ENCODE data around the gene PRPF6.

PRPF6 gene

DNA sequence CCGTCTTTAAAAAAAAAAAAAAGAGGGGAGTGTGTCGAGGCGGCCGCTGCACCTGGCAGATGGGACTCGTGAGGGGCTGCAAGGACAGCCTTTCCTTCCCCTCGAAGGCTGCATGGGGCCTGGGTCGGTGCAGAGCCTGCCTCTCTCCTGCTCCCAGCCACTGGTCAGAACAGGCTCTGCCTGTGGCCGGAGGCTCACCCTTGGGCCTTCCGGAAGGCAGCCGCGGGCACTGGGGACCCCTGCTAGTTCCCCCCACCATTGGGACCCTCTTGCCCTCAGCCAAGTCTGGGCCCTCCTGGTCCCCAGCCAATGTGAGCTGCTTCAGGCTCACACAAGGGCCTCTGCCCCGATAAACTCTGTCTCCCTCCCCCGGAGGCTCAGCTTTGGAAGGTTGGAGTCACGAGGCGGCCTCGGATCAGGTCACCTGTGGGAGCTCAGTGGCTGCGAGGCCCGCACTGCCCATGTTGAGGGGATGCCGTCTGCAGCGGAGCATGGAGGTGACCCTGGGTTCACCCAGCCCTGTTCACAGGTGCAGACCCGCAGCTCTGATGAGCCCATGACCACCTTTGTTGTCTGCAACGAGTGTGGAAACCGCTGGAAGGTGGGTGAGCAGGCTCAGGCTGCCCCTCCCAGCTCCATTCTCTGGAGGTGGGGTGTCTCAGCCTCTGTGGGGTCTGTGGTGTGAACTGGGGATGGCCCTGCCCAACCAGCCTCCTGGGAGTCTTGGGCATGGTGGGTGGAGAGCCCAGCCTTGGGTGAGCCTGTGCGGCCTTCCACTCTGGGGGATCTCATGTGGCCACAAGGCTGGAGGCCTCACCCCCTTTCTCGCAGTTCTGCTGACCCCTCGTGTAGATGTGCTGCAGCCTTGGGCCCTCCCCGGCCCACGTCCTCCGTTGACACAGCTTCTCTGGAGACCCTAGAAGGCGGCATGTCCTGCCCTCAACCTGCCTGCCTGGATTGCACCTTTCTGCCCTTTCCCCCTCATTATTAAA is 90.7 kb downstream of the PRPF6 start:
- Histone ChIP-seq H3K27me3 (ENCODE audit: insufficient read depth, low read length) (no peaks in the 10 kb centered on the region), H3K4me1 (ENCODE audit: insufficient read depth, low read length) (no peaks in the 10 kb centered on the region), H3K27ac (ENCODE audit: low read length) (no peak overlapping the region), H3K36me3 (ENCODE audit: insufficient read depth, low read depth, low read length) (no peaks in the 10 kb centered on the region), H3K9me3 (ENCODE audit: insufficient read depth, low read depth, low read length) (no peaks in the 10 kb centered on the region), H3K4me3 (ENCODE audit: low read length) (no peak overlapping the region), H3K9ac (ENCODE audit: low read depth, low read length) (no peak overlapping the region)

DNA sequence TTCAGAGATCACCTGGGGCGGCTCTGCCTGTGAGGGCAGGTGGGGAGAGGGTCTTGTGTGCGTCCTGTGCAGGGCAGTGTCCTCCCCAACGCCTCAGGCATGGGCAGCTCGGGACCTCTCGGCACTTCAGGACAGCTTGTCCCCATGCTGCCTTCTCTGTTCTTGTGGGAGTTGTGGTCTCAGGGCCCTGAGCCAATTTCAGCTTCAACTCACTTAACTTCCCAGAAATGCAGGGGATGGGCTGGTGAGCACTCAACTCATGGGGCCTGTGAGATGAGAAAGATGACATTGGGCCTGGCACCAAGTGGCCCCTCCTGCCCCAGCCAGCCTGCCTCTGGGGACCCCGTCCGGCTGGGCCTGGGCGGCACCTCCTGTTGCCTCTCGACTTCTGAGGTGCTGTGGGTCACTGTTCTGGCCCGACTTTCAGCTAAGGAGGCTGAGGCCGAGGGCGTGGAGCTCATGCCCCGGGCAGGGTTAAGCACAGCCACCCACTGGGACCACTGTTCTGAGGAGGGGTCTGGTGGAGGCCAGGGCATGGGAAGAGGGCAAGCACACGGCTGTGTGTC is 91.6 kb downstream of the PRPF6 start:
- no peak overlapping the region for H3K27ac ChIP-seq (ENCODE audit: low read length)
- no peaks in the 10 kb centered on the region for H3K27me3 ChIP-seq (ENCODE audit: insufficient read depth, low read length)
- no peaks in the 10 kb centered on the region for H3K9me3 ChIP-seq (ENCODE audit: insufficient read depth, low read depth, low read length)
- H3K4me3 ChIP-seq (ENCODE audit: low read length), result no peak overlapping the region
- H3K36me3 ChIP-seq (ENCODE audit: insufficient read depth, low read depth, low read length), result no peaks in the 10 kb centered on the region
- no peak overlapping the region for H3K9ac ChIP-seq (ENCODE audit: low read depth, low read length)
- no peaks in the 10 kb centered on the region for H3K4me1 ChIP-seq (ENCODE audit: insufficient read depth, low read length)

DNA sequence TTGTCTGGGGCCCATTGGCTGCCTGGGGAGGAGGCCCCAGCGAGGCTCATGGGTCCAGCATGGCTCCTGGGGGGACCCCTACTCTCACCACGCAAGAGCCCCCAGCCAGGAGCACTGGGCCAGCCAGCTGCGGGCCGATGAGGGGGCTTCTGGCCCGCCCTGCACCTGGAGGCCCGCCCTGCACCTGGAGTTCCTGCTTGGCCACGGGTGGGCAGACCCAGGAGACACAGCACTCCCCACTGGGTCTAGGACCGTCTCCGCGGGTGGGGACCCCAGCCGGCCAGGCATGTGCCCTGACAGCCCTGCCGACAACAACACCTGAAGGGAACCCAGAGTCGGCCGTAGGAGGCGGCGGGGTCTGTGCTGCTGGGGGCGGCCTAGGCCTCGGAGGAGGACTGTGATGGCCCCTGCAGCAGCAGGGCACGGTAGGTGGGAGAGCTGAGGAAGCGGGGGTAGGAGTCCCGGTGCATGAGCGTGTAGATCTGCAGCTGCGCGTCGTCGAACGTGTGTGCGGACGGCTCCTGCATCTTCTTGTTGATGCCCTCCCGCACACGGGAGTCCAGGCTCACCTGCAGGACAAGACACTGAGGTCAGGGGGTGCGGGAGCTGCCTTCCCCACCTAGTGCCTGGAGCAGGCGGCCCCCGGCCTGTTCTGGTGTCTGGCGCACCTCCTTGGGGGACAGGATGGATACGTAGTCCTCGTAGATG is 92.7 kb downstream of the PRPF6 start:
- H3K27ac ChIP-seq (ENCODE audit: low read length), result no peak overlapping the region
- no peaks in the 10 kb centered on the region for H3K27me3 ChIP-seq (ENCODE audit: insufficient read depth, low read length)
- H3K9me3 ChIP-seq (ENCODE audit: insufficient read depth, low read depth, low read length), result no peaks in the 10 kb centered on the region
- no peak overlapping the region for H3K4me3 ChIP-seq (ENCODE audit: low read length)
- no peaks in the 10 kb centered on the region for H3K4me1 ChIP-seq (ENCODE audit: insufficient read depth, low read length)
- H3K9ac ChIP-seq (ENCODE audit: low read depth, low read length), result no peak overlapping the region
- H3K36me3 ChIP-seq (ENCODE audit: insufficient read depth, low read depth, low read length), result no peaks in the 10 kb centered on the region

DNA sequence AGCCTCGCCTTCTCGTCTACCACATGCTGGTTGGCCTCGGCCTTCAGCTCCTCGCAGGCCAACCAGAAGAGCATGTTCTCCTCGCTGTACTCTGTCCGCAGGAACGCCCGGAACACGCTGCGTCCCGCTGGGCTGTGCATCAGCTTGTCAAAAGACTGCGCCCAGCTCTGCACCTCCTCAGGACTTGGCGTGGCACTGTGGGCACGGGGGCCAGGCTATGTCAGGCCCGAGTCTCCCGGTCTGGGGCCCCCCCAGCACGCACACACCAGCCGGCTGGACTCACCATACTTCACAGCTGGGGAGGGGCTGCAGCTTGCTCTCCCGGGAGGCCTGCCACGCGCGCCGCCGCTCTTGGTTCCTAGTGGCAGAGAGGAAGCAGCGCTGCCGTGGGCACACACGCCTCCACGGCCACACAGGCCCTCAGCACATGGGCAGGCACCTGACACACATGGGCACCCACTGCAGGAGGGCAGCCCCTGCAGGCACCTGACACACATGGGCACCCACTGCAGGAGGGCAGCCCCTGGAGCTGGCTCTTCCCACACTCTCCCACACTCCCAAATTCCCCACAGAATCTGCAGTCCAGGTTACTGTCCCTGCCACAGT is 93.4 kb downstream of the PRPF6 start:
- H3K36me3 ChIP-seq (ENCODE audit: insufficient read depth, low read depth, low read length), result no peaks in the 10 kb centered on the region
- H3K4me3 ChIP-seq (ENCODE audit: low read length), result no peak overlapping the region
- no peaks in the 10 kb centered on the region for H3K27me3 ChIP-seq (ENCODE audit: insufficient read depth, low read length)
- no peaks in the 10 kb centered on the region for H3K4me1 ChIP-seq (ENCODE audit: insufficient read depth, low read length)
- no peak overlapping the region for H3K9ac ChIP-seq (ENCODE audit: low read depth, low read length)
- no peak overlapping the region for H3K27ac ChIP-seq (ENCODE audit: low read length)
- H3K9me3 ChIP-seq (ENCODE audit: insufficient read depth, low read depth, low read length), result no peaks in the 10 kb centered on the region

DNA sequence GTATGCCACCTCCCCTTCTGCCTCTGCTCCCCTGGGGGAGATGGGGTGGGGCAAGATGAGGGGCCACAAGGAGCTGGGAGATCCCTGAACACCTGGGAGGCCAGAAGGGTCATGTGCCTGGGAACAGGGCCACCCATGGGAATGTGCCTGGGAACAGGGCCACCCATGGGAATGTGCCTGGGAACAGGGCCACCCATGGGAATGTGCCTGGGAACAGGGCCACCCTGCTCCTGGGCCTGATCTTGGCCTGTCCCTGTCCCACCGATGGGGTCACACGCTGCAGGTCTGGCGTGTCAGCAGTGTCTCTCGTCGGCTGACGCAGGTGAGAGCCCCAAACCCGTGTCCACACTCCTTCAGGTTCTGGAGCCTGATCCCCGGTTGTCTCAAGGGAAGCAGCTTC is 94.0 kb downstream of the PRPF6 start:
- no peak overlapping the region for H3K4me3 ChIP-seq (ENCODE audit: low read length)
- H3K36me3 ChIP-seq (ENCODE audit: insufficient read depth, low read depth, low read length), result no peaks in the 10 kb centered on the region
- H3K4me1 ChIP-seq (ENCODE audit: insufficient read depth, low read length), result no peaks in the 10 kb centered on the region
- no peak overlapping the region for H3K27ac ChIP-seq (ENCODE audit: low read length)
- no peaks in the 10 kb centered on the region for H3K9me3 ChIP-seq (ENCODE audit: insufficient read depth, low read depth, low read length)
- H3K27me3 ChIP-seq (ENCODE audit: insufficient read depth, low read length), result peaks cover under 1% of the 10 kb centered on the region; the same call in 1 of the 2 replicates
- H3K9ac ChIP-seq (ENCODE audit: low read depth, low read length), result no peak overlapping the region

DNA sequence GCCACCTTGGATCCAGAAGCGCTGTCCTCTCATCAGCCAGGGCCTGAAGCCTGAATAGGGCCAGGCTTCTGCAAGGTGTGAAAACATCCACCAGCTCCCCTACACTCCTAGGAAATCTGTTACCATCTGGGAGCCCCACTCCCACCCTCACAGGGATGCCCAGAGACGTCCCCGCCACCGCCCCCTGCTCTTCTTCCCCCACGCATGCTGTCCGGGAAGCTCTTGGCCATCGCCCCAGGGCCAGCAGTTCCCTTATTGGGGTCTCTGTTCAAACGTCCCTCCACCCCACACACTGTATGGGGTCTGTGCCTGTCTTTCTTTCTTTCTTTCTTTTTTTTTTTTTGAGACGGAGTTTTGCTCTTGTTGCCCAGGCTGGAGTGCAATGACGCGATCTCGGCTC is 94.6 kb downstream of the PRPF6 start:
- Histone ChIP-seq H3K9me3 (ENCODE audit: insufficient read depth, low read depth, low read length) (no peaks in the 10 kb centered on the region), H3K27ac (ENCODE audit: low read length) (no peak overlapping the region), H3K36me3 (ENCODE audit: insufficient read depth, low read depth, low read length) (no peaks in the 10 kb centered on the region), H3K27me3 (ENCODE audit: insufficient read depth, low read length) (peaks cover 6% of the 10 kb centered on the region), H3K4me1 (ENCODE audit: insufficient read depth, low read length) (no peaks in the 10 kb centered on the region), H3K9ac (ENCODE audit: low read depth, low read length) (no peak overlapping the region), H3K4me3 (ENCODE audit: low read length) (no peak overlapping the region)

DNA sequence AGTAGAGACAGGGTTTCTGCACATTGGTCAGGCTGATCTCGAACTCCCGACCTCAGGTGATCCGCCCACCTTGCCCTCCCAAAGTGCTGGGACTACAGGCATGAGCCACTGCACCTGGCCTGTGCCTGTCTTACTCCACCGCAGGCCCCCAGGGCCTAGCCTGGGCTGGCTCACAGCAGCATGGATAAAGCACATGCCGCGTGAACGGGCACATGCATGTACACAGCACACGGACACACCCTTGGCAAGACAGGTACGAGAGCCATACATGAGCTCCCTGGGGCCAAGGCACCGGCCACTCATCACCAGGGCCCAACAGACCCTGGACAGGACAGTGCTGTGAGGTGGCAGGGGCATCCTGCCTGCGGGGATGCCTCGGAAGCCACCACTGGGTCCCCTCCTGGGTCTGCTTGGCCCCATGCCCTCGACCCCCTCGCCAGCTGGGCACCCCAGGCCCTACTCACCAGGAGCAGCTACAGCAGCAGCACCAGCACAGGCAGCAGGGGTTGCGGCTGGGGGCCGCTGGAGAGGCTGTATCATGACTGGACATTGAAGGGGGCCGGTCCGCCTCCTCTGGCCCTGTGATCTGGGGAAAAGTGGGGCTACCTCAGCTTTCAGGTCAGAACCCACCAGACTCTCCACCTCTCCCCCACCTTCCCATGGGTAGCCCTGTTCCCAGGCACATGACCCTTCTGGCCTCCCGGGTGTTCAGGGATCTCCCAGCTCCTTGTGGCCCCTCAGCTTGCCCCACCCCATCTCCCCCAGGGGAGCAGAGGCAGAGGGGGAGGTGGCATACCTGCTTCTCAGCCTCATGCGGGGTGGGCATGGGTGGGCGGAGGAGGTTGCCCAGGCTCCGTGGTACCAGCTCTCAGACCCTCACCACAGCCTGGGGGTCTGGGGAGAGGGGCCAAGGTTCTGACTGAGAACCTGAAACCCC is 95.4 kb downstream of the PRPF6 start:
- Histone ChIP-seq H3K9ac (ENCODE audit: low read depth, low read length) (no peak overlapping the region), H3K27ac (ENCODE audit: low read length) (no peak overlapping the region), H3K4me3 (ENCODE audit: low read length) (no peak overlapping the region), H3K9me3 (ENCODE audit: insufficient read depth, low read depth, low read length) (no peaks in the 10 kb centered on the region), H3K27me3 (ENCODE audit: insufficient read depth, low read length) (peaks cover 14% of the 10 kb centered on the region), H3K36me3 (ENCODE audit: insufficient read depth, low read depth, low read length) (no peaks in the 10 kb centered on the region), H3K4me1 (ENCODE audit: insufficient read depth, low read length) (no peaks in the 10 kb centered on the region)

- Histone ChIP-seq H3K4me3 (ENCODE audit: low read length) (no peak overlapping the region), H3K27ac (ENCODE audit: low read length) (no peak overlapping the region), H3K9ac (ENCODE audit: low read depth, low read length) (no peak overlapping the region), H3K36me3 (ENCODE audit: insufficient read depth, low read depth, low read length) (no peaks in the 10 kb centered on the region), H3K4me1 (ENCODE audit: insufficient read depth, low read length) (no peaks in the 10 kb centered on the region), H3K9me3 (ENCODE audit: insufficient read depth, low read depth, low read length) (no peaks in the 10 kb centered on the region), H3K27me3 (ENCODE audit: insufficient read depth, low read length) (peaks cover 22% of the 10 kb centered on the region)
Measured at GRCh38 chr20:64077094-64077493, 96.2 kb downstream of the PRPF6 start.

DNA sequence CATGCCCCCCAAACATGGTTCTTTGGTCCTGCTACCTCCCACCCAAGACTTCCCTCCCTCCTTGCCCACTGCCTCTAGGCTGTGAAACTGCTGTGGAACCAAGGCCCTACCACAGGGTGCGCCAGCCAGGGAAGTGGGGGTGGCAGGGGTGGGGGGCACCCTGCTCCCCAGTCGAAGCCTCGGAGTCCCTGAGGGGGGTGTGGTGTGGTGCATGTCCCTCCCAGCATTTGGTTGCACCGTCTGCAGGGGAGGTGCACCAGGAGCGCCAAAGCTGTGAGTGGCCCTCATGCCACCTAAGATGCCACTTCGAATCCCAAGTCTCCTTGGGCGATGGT is 96.6 kb downstream of the PRPF6 start:
- no peak overlapping the region for H3K27ac ChIP-seq (ENCODE audit: low read length)
- no peaks in the 10 kb centered on the region for H3K36me3 ChIP-seq (ENCODE audit: insufficient read depth, low read depth, low read length)
- no peaks in the 10 kb centered on the region for H3K9me3 ChIP-seq (ENCODE audit: insufficient read depth, low read depth, low read length)
- H3K4me3 ChIP-seq (ENCODE audit: low read length), result no peak overlapping the region
- no peaks in the 10 kb centered on the region for H3K4me1 ChIP-seq (ENCODE audit: insufficient read depth, low read length)
- H3K27me3 ChIP-seq (ENCODE audit: insufficient read depth, low read length), result peaks cover 26% of the 10 kb centered on the region
- no peak overlapping the region for H3K9ac ChIP-seq (ENCODE audit: low read depth, low read length)

DNA sequence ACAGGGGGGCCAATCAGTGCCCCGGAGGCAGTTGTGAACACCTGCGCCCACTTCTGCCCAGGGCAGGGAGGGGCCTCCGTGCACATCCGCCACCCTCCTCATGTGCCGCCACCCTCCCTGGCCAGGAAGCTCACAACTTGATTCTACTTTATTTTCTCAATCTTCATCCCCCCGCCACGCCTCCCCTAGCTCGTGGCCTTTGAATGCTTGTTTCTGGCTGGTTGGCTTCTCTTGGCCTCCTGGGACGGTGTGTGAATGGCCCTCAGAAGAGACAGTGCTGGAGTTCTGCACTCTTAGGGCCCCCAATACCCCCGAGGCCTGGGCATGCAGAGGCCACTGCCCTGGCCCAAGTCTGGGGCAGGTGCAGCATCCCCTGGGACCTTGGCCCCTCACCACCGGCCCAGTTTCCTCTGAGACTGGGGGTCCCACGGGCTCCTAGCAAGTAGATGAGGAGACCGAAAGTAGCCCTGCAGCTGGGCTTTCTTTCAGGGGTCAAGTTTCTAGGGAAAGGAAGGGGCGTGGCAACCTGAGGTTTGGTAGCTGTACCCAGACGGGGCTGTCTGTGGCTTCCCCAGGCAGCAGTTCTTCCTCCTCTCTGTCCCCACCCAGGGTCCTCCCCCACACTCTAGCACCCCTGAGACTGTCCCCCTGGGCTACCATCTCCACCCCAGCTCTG is 97.1 kb downstream of the PRPF6 start:
- no peaks in the 10 kb centered on the region for H3K9me3 ChIP-seq (ENCODE audit: insufficient read depth, low read depth, low read length)
- H3K9ac ChIP-seq (ENCODE audit: low read depth, low read length), result no peak overlapping the region
- H3K4me3 ChIP-seq (ENCODE audit: low read length), result no peak overlapping the region
- no peak overlapping the region for H3K27ac ChIP-seq (ENCODE audit: low read length)
- peaks cover 3% of the 10 kb centered on the region for H3K4me1 ChIP-seq (ENCODE audit: insufficient read depth, low read length)
- H3K36me3 ChIP-seq (ENCODE audit: insufficient read depth, low read depth, low read length), result no peaks in the 10 kb centered on the region
- H3K27me3 ChIP-seq (ENCODE audit: insufficient read depth, low read length), result peaks cover 31% of the 10 kb centered on the region
